HG02642 (cell line): ENCODE measurements around the gene COPE.

ENCODE experiments used
- ATAC-seq: cut with Tn5 transposase; IDR thresholded peaks from one replicate; pipeline ENCODE4 v1.9.1; 2021; ENCODE audit warnings: mild to moderate bottlenecking; ENCODE audit not compliant: unreplicated experiment, poor library complexity

COPE gene

GRCh38 chr19:18856385-18857126 lies 62.6 kb downstream of the COPE start:
- ATAC-seq, result no peak

GRCh38 chr19:18855647-18856384 lies 63.4 kb downstream of the COPE start:
- no peak for ATAC-seq

GRCh38 chr19:18854982-18855381 lies 64.2 kb downstream of the COPE start:
- ATAC-seq, result no peak

- ATAC-seq, result no peak
These were observed 65.3 kb downstream of the COPE start for GRCh38 chr19:18853755-18854427.

GRCh38 chr19:18852648-18853047 lies 66.5 kb downstream of the COPE start:
- ATAC-seq, result no peak

- ATAC-seq, result no peak
These were observed 67.4 kb downstream of the COPE start for GRCh38 chr19:18851673-18852325.

- no peak for ATAC-seq
These were observed 68.5 kb downstream of the COPE start for GRCh38 chr19:18850471-18851375.

GRCh38 chr19:18849838-18850400 lies 69.3 kb downstream of the COPE start:
- ATAC-seq, result no peak
